ENCODE data around the gene CHST6.

CHST6 gene

GRCh38 chr16:75481475-75481874 lies 13.8 kb downstream of the CHST6 start:
- TF ChIP-seq, protein P1, sequence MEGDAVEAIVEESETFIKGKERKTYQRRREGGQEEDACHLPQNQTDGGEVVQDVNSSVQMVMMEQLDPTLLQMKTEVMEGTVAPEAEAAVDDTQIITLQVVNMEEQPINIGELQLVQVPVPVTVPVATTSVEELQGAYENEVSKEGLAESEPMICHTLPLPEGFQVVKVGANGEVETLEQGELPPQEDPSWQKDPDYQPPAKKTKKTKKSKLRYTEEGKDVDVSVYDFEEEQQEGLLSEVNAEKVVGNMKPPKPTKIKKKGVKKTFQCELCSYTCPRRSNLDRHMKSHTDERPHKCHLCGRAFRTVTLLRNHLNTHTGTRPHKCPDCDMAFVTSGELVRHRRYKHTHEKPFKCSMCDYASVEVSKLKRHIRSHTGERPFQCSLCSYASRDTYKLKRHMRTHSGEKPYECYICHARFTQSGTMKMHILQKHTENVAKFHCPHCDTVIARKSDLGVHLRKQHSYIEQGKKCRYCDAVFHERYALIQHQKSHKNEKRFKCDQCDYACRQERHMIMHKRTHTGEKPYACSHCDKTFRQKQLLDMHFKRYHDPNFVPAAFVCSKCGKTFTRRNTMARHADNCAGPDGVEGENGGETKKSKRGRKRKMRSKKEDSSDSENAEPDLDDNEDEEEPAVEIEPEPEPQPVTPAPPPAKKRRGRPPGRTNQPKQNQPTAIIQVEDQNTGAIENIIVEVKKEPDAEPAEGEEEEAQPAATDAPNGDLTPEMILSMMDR (IDR thresholded peaks at IDR 0.05; ENCODE audit: low read depth, low read length, missing control alignments) = no peak
- no peak for DNase-seq (ENCODE audit: extremely low read depth, low read depth)
- H3K4me3 ChIP-seq (replicated peaks; ENCODE audit: low read depth, low read length) = no peak overlapping the region

DNA sequence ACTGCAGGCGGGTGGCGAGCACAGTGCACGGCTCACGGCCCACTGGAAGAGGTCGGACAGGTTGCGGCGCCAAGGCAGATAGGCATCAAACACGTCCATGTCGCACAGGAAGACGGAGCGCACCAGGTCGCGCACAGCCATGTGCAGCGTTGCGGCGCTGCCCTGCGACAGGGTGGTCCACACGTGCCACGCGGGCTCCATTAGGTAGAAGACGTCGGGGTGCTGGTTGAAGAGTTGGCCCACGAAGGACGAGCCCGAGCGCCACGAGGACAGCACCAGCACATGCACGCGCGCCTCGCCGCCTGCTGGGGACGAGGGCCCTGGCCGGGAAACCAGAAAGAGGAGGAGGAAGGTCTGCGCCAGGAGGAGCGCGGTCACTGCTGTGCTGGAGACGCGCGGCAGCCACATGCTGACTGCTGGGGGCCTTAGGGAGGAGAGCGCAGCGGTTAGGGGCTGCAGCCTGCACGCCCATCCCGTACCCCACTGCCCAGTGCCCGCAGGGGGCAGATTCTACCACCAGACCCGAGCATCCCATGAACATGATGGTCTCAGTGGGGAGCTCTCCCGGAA lies 15.7 kb downstream of the CHST6 start:
- DNase-seq (ENCODE audit: extremely low read depth, low read depth) = no peak
- TF ChIP-seq, protein P1 (IDR thresholded peaks at IDR 0.05; ENCODE audit: low read depth, low read length, missing control alignments) = no peak
- no peak overlapping the region for H3K4me3 ChIP-seq (replicated peaks; ENCODE audit: low read depth, low read length)

- no peak for DNase-seq (ENCODE audit: extremely low read depth, low read depth)
- TF ChIP-seq, protein P1 (IDR thresholded peaks at IDR 0.05; ENCODE audit: low read depth, low read length, missing control alignments) = no peak
- no peak overlapping the region for H3K4me3 ChIP-seq (replicated peaks; ENCODE audit: low read depth, low read length)
Observed at GRCh38 chr16:75478480-75479345, 16.5 kb downstream of the CHST6 start.

- no peak overlapping the region for H3K4me3 ChIP-seq (replicated peaks; ENCODE audit: low read depth, low read length)
- TF ChIP-seq, protein P1 (IDR thresholded peaks at IDR 0.05; ENCODE audit: low read depth, low read length, missing control alignments) = no peak
- DNase-seq (ENCODE audit: extremely low read depth, low read depth) = no peak
Observed at GRCh38 chr16:75477680-75478473, 17.4 kb downstream of the CHST6 start.

- no peak for DNase-seq (ENCODE audit: extremely low read depth, low read depth)
- no peak overlapping the region for H3K4me3 ChIP-seq (replicated peaks; ENCODE audit: low read depth, low read length)
- TF ChIP-seq, protein P1 (IDR thresholded peaks at IDR 0.05; ENCODE audit: low read depth, low read length, missing control alignments) = no peak
Observed at GRCh38 chr16:75476817-75477216, 18.4 kb downstream of the CHST6 start.

DNA sequence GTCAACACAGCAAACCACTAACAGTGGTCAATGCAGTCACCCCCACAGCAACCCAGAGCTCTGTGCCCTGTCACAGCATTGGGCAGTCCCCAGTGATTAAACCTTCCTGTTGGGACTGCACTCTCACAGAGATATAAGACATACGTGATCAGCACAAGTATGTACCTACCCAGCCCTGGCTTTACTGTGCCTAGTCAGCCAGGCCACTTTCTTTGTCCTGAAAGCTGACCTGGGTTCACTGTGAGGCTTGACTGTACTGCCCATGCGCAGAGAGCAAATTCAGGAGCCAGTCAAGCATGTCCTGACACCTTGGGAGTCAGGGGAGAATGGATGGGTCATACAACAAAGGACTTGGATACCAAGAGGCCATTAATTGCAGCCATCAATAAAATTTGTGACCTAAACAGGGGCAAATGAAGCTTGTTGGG lies 19.8 kb downstream of the CHST6 start:
- no peak overlapping the region for H3K4me3 ChIP-seq (replicated peaks; ENCODE audit: low read depth, low read length)
- TF ChIP-seq, protein P1 (IDR thresholded peaks at IDR 0.05; ENCODE audit: low read depth, low read length, missing control alignments) = no peak
- DNase-seq (ENCODE audit: extremely low read depth, low read depth) = no peak
